GM19239 (cell line): Measurements from ENCODE around the gene SELENOI.
"Not testable (repeated sequence)": the region's sequence is repeated elsewhere in the genome, so short reads cannot be mapped to it uniquely, and the experiment has no call there.

Experiments used
- DNase-seq: peaks from one replicate; pipeline ENCODE4 v3.0.0; 2011; ENCODE audit warnings: low spot score; ENCODE audit not compliant: insufficient read length
- FAIRE-seq: peaks from 2 replicates; lab custom pipeline; 2011; peaks lifted over from hg19 to GRCh38; lab: Jason Lieb, UNC

The SELENOI gene

GRCh38 chr2:26325851-26326250, 20.1 kb upstream of the SELENOI start:
- DNase-seq (no peak), FAIRE-seq (no peak)

DNA sequence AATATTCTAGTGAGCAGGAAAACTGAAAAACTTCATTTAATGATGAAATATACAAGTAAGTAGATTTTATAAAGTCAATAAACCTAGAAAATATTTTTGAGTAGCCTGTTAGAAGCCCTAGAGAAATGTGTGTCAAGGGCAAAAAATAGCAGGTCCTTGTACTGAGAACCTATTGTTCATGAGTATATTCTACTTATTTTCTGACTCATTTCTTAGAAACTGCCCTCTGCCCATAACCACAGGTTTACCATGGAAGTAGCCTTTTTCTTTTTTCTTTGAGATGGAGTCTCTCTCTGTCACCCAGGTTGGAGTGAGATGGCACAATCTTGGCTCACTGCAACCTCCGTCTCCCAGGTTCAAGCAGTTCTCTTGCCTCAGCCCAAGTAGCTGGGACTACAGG, 19.4 kb upstream of the SELENOI start:
- FAIRE-seq (no peak), DNase-seq (no peak)

DNA sequence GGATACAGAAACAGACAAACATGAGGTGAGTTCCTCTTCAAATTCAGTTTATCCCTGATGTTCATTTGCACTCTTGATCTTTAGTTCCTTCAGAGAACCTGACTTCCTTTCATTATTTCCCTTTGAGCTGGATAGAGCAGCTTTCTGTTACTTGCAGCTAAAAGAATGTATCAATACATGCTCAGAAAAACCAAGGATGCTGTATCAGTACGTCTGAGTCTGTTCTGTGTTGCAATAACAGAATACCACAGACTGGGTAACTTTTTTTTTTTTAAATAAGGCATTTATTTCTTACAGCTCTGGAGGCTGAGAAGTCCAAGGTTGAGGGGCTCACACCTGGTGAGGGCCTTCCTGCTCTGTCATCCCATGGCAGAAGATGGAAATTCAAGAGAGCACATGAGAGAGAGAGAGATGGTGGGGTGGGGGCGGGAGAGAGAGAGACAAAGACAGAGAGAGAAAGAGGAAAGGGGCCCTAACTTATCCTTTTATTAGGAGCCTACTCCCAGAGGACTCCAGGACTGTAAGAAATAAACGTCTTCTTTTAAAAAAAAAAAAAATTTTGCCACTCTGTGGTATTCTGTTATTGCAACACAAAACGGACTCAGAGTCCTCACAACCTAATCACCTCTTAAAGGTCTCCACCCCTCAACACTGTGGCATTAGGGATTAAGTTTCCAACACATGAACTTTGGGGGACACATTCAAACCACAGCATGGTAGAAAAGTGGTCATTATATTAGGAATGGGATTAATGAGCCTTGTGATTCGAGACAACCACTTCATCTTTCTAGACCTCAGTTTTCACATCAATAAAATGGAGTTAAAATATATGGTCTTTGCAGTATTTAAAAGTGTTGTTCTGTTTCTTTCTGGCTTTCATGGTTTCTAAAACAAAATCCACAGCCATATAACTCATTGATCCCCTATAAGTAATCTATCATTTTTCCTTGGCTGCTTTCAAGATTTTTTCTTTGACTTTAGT, 18.4 kb upstream of the SELENOI start:
- no peak for FAIRE-seq

GRCh38 chr2:26329083-26329482, 16.9 kb upstream of the SELENOI start:
- FAIRE-seq, DNase-seq: not testable (repeated sequence)

More for the DNA sequence above, 18.4 kb upstream of the SELENOI start:
- DNase-seq = no peak

- DNase-seq = peak; percentile 58
- FAIRE-seq = peak; percentile 94
Measured at GRCh38 chr2:26330114-26330549, 15.8 kb upstream of the SELENOI start.

DNA sequence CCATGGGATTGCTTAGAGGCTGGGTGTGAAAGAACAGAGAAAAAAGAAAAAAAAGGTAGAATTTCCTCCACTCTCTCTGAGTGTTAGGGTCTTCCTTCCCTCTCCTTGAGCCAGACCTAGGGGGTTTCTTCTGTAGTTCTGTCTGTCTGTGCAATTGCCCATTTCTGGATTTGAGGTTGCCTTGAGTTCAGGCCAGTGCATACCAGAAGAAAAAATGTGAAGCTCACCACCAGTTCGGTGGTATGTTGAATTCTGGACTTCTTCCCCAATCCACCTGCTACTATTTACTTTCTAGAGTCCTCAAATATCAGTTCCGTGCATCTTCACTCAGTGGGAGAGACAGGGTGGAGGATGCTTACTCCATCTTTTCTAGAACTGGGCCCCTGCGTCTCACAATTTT, 15.3 kb upstream of the SELENOI start:
- peak; percentile 8 for FAIRE-seq
- no peak for DNase-seq

- not testable (repeated sequence) for FAIRE-seq, DNase-seq
Measured at GRCh38 chr2:26331321-26331720, 14.6 kb upstream of the SELENOI start.

- DNase-seq = no peak
- FAIRE-seq = no peak
Measured at GRCh38 chr2:26333293-26333692, 12.7 kb upstream of the SELENOI start.

DNA sequence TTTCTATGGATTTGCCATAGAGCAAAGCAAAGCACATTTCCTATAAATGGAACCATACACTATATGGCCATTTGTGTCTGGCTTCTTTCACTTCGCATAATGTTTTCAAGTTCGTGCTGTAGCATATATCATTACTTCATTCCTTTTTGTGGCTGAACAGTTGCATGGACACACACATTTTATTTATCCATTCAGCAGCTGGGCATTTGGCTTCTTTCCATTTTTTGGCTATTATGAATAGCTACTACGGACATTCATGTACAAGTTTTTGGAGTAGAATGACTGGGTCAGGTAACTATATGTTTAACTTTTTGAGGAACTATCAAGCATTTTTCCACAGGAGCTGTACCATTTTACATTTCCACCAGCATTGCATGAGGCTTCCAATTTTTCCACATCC, 10.7 kb upstream of the SELENOI start:
- DNase-seq (no peak), FAIRE-seq (no peak)

- DNase-seq = no peak
- no peak for FAIRE-seq
Measured at GRCh38 chr2:26336719-26337118, 9.2 kb upstream of the SELENOI start.

GRCh38 chr2:26337298-26337697, 8.6 kb upstream of the SELENOI start:
- no peak for DNase-seq
- FAIRE-seq = peak; percentile 23

DNA sequence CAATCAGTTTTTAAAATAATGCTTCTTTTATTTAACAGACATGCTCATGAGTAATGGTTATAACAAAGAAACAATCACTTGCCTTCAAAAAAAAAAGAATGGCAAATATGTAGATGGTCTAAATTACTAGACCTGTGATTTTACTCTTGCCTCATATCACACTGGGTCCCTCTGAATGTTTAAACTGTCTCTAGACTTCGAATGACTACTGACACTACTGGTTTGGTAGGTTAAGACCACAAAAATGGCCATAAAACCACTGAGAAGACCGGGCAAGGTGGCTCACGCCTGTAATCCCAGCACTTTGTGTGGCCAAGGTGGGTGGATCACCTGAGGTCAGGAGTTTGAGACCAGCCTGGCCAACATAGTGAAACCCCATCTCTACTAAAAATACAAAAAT, 5.1 kb upstream of the SELENOI start:
- FAIRE-seq (no peak), DNase-seq (no peak)

DNA sequence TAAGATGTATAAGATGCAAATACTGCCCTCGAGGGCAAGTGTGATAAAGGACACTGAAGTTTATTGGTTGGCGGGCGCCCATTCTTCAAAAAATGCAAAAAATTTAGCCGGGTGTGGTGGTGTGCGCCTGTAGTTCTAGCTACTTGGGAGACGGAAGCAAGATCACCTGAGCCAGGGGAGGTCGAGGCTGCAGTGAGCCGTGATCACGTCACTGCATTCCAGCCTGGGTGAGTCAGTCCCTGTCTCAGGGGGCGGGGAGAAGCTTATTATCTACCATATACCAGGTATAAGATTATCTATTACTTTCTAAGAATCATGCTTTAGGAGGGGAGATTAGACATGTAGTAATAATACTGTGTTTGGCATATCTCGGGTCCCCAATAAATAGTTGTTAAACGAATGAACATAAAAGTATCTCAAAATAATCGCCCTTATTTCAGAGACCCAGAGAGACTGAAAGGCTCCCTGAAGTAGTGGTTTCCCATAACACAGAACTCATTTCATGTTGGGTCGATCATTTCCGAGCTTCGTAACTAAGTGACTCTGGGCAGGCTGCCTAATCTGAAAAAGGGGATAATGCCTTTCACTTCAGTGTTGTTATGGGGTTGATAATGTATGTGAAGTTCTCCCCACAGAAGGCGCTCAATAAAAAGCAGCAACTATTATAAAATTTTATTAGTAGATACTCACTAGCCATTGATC, 1.2 kb upstream of the SELENOI start:
- no peak for DNase-seq
- no peak for FAIRE-seq

DNA sequence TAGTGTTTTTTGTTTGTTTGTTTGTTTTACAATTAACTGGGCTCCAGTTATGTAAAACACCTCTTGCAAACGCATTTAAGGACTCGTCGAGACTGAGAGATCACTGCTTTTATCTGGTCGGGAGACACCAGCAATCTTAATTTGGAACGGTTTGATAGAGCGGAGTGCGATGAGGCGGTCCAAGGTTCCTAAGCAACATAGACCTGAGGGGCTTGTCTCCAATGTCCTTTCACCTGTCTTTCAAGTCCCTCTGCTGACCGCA, 729 bp upstream of the SELENOI start:
- no peak for DNase-seq
- FAIRE-seq = peak; percentile 45

GRCh38 chr2:26346454-26347053, 611 bp downstream of the SELENOI start, which contains the start of gene ADGRF3:
Gene ADGRF3, minus strand, starts transcription at chr2:26346789. Its CDS starts 555 bp downstream, at chr2:26346234.
- FAIRE-seq (peak; percentile 88), DNase-seq (peak; percentile 15)

DNA sequence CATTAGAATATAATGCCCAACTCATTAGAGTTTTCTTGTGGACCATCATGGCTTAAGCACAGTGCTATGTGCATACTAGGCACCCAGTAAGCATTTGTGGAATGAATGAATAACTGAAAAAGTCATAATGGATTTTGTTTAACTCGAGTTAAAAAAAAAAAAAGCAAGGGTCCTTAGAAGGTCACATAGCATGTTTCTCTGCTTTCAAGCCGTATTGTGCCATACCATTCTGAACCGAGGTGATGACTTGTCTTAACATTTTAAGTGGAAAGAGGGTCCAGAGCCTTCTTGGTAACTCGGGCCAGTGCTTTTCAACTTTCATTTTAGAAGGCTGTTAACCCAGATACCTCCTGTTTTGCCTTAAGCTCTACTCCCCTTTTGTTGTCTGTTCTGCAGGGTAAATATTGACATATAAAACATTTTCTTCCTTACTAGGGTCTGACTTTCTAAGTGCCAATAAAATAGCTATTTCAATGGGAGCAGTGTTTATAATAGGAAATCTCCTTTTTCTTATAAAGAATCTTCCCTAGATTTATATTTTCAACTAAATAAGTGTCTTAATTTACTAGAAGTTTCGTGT, 1.4 kb downstream of the SELENOI start:
- FAIRE-seq = no peak
- DNase-seq = no peak

GRCh38 chr2:26349690-26350089, 3.7 kb downstream of the SELENOI start:
- no peak for FAIRE-seq
- DNase-seq = no peak

- DNase-seq (no peak), FAIRE-seq (no peak)
Measured at GRCh38 chr2:26351375-26352090, 5.6 kb downstream of the SELENOI start.

DNA sequence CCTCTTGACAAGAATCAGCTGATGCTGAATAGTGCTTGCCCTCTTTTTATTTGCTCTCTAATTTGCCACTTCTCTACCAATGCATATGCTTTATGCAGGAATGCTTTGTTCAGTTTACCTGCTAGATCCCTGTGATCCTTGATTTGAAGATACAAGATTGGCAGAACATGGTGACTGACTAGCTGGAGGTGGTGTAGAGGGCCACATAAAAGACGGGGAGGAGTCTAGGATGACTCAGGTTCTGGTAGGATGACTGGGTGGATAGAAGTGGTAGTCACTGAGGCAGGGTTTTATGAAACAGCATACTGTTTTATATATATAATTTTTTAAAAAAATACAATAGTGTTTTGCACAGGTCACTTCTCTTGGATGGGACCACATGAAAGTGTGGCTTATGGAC, 6.9 kb downstream of the SELENOI start:
- FAIRE-seq (no peak), DNase-seq (no peak)

DNA sequence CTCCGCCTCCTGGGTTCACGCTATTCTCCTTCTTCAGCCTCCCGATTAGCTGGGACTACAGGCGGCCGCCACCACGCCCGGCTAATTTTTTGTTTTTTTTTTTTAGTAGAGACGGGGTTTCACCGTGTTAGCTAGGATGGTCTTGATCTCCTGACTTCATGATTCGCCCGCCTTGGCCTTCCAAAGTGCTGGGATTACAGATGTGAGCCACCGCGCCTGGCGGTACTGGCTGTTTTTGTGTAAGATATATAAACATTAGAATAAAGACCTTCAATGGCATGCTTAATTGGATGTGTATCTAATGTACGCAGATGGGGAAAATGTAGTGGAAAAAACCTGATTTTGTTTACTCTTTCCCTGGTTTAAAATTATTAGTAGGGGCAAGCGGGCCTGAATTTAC, 8.5 kb downstream of the SELENOI start:
- not testable (repeated sequence) for FAIRE-seq, DNase-seq
